ENCODE data around the gene COX6A2. TPM values are rescaled to one million over a fixed set of nuclear protein-coding genes. Genes with fewer than 3 reads are reported as not detected.

Gene COX6A2
- total RNA-seq, 2 experiments from 2014 or later: not detected

- ChIA-PET POLR2A (no interaction called here), CTCF (no interaction called here)
- no peak overlapping the region for H3K4me3 ChIP-seq (ENCODE audit: low read length)
- intact Hi-C loops (cut with DNase I, micrococcal nuclease): no loop called here
- no peaks in the 10 kb centered on the region for H3K27me3 ChIP-seq (ENCODE audit: control insufficient read depth in 1 of 2, insufficient read depth in 2 of 2, low read length in 2 of 2)
- peaks cover 30% of the 10 kb centered on the region for H3K36me3 ChIP-seq (ENCODE audit: insufficient read depth, low read length)
- ATAC-seq (ENCODE audit: poor library complexity): no peak
- H3K9me3 Mint-ChIP-seq: no peaks in the 10 kb centered on the region
- no peak overlapping the region for H3K27ac Mint-ChIP-seq
- TF ChIP-seq CTCF (IDR thresholded peaks at IDR 0.05): no peak
- no peak for DNase-seq
- peaks cover 18% of the 10 kb centered on the region for H3K4me1 Mint-ChIP-seq (ENCODE audit: low read depth)
- H3K36me3 Mint-ChIP-seq (ENCODE audit: low read depth): peaks cover 42% of the 10 kb centered on the region
- no peaks in the 10 kb centered on the region for H3K27me3 Mint-ChIP-seq
- peaks cover 38% of the 10 kb centered on the region for H3K4me1 ChIP-seq (ENCODE audit: insufficient read depth, low read length)
- no peak overlapping the region for H3K27ac ChIP-seq (ENCODE audit: low read depth in 1 of 2, low read length in 2 of 2)
- H3K9me3 ChIP-seq (ENCODE audit: control insufficient read depth in 1 of 2, insufficient read depth in 1 of 2, low read length in 2 of 2): no peaks in the 10 kb centered on the region
- H3K4me3 Mint-ChIP-seq: no peak overlapping the region
These were observed 36.2 kb upstream of the COX6A2 start for GRCh38 chr16:31464348-31464769.

- H3K27me3 Mint-ChIP-seq: no peaks in the 10 kb centered on the region
- Histone ChIP-seq H3K4me1 (ENCODE audit: insufficient read depth, low read length) (peaks cover 45% of the 10 kb centered on the region), H3K9me3 (ENCODE audit: control insufficient read depth in 1 of 2, insufficient read depth in 1 of 2, low read length in 2 of 2) (peaks cover 0 to 4% of the 10 kb centered on the region in 2 experiments), H3K36me3 (ENCODE audit: insufficient read depth, low read length) (peaks cover 30% of the 10 kb centered on the region), H3K4me3 (ENCODE audit: low read length) (no peak overlapping the region), H3K27ac (ENCODE audit: low read depth in 1 of 2, low read length in 2 of 2) (no peak overlapping the region), H3K27me3 (ENCODE audit: control insufficient read depth in 1 of 2, insufficient read depth in 2 of 2, low read length in 2 of 2) (no peaks in the 10 kb centered on the region)
- H3K4me1 Mint-ChIP-seq (ENCODE audit: low read depth): peaks cover 29% of the 10 kb centered on the region
- POLR2A ChIA-PET: no interaction called here
- ATAC-seq (ENCODE audit: poor library complexity): no peak
- peaks cover 45% of the 10 kb centered on the region for H3K36me3 Mint-ChIP-seq (ENCODE audit: low read depth)
- H3K4me3 Mint-ChIP-seq: no peak overlapping the region
- H3K27ac Mint-ChIP-seq: no peak overlapping the region
- H3K9me3 Mint-ChIP-seq: no peaks in the 10 kb centered on the region
- peak in 1 of 14 experiments; percentile 38 for DNase-seq
- intact Hi-C loops (cut with DNase I, micrococcal nuclease): no loop called here
- CTCF ChIA-PET: no interaction called here
- no peak for TF ChIP-seq CTCF (IDR thresholded peaks at IDR 0.05)
These were observed 34.0 kb upstream of the COX6A2 start for GRCh38 chr16:31461921-31462804.

DNA sequence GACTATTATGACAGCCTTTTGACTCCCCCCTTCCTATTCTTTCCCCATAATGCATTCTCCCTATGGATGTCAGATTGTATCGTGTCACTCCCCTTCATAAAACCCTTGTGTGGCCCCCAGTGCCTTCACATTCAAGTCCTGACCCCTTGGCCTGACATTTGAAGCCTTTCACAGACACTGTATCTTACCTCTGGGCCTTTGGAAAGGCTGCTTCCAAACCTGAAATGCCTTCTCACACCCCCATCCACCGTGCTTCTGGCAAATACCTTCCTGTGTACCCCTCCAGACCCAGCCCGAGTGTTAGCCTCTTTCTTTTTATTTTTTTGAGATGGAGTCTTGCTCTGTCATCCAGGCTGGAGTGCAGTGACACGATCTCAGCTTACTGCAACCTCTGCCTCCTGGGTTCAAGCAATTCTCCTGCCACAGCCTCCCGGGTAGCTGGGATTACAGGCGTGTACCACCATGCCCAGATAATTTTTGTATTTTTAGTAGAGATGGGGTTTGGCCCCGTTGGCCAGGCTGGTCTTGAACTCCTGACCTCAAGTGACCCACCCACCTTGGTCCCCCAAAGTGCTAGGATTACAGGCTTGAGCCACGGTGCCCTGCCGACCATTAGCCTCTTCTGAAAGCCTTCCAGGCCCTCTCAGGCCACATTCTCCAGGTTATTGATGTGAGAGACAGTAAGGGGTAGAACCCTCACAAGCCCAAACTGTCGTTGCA lies 33.2 kb upstream of the COX6A2 start:
- peaks cover 45% of the 10 kb centered on the region for H3K4me1 ChIP-seq (ENCODE audit: insufficient read depth, low read length)
- ChIA-PET POLR2A (interaction anchor here (0.7 to 4.4 kb wide), 16 partner anchors 10 to 412 kb away, joined by 3 to 69 read pairs (median 8); partner anchors contain the start of genes FUS, KAT8, RUSF1 and TGFB1I1), CTCF (interaction anchor here (0.6 to 6.2 kb wide), 14 partner anchors 14 to 456 kb away, joined by 3 to 27 read pairs (median 4); partner anchors contain the start of genes RUSF1 and ZNF843)
- Mint-ChIP-seq H3K27me3 (no peaks in the 10 kb centered on the region), H3K4me3 (no peak overlapping the region), H3K4me1 (ENCODE audit: low read depth) (peaks cover 36% of the 10 kb centered on the region), H3K27ac (peak overlapping the region; percentile 98), H3K36me3 (ENCODE audit: low read depth) (peaks cover 38% of the 10 kb centered on the region), H3K9me3 (no peaks in the 10 kb centered on the region)
- intact Hi-C loops (cut with DNase I, micrococcal nuclease): no loop called here
- DNase-seq (peak in 1 of 14 experiments; percentile 17), ATAC-seq (ENCODE audit: poor library complexity) (no peak)
- no peak overlapping the region for H3K4me3 ChIP-seq (ENCODE audit: low read length)
- H3K27ac ChIP-seq (ENCODE audit: low read depth in 1 of 2, low read length in 2 of 2): no peak overlapping the region
- H3K9me3 ChIP-seq (ENCODE audit: control insufficient read depth in 1 of 2, insufficient read depth in 1 of 2, low read length in 2 of 2): peaks cover 0 to 6% of the 10 kb centered on the region in 2 experiments
- H3K36me3 ChIP-seq (ENCODE audit: insufficient read depth, low read length): peaks cover 25% of the 10 kb centered on the region
- TF ChIP-seq CTCF (IDR thresholded peaks at IDR 0.05): no peak
- H3K27me3 ChIP-seq (ENCODE audit: control insufficient read depth in 1 of 2, insufficient read depth in 2 of 2, low read length in 2 of 2): no peaks in the 10 kb centered on the region
